ENCODE data around the gene USP36. TPM values are rescaled to one million over a fixed set of nuclear protein-coding genes. Genes with fewer than 3 reads are reported as not detected.
"Not testable (repeated sequence)": the region's sequence is repeated elsewhere in the genome, so short reads cannot be mapped to it uniquely, and the experiment has no call there.

Gene USP36
- total RNA-seq, 4 donors from 2014 or later, result 28.5 to 96.5 (median 63.5) TPM

DNA sequence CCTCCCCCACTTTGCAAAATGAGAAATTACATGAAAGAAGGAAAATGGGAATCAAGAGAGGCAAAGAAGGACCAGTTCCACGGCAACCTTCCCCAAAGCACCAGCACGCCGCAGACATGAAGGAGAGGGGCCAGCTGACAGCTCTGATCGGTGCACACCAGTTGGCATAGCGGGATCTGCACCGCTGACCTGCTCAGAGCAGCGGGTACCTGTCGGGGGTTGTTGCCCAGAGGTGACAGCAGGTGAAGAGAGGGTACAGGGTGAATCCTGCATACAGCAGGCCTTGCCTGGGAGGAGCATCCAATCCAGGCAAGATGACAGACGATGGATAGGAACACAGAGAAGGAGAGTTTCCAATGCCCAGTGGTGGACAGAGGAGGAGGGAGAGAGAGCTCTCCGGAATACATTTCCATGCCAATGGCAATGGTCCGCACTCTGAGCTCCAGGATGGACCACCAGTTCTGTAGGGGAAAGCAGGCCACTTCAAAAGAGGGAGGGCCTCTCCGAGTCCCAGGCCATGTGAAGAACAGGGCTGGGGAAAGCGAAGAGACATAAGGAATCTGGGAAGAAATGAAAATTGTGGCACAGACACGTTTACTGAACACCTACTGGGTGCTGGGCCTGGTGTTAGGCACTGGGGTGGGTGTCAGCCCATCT, 38.4 kb upstream of the USP36 start:
- in situ Hi-C loops (cut with MboI; ENCODE audit: low pct_ligation_motif_present in 1 of 4, low pct_unique_long_range_greater_than_20kb in 1 of 4, low sequenced_read_pairs in 3 of 4), result no loop called here
- peaks cover 30 to 68% (median 41%) of the 10 kb centered on the region in 4 donors for H3K4me1 ChIP-seq
- H3K4me3 ChIP-seq, result no peak overlapping the region
- no peaks in the 10 kb centered on the region for H3K27me3 ChIP-seq
- no peaks in the 10 kb centered on the region for H3K9me3 ChIP-seq
- 76 to 82% methylated on average over 5 to 14 of the region's 14 CpGs for WGBS, 2 donors (ENCODE audit: low coverage in 1 of 2)
- intact Hi-C loops (cut with DNase I; ENCODE audit: low total_unique reads), result no loop called here
- DNase-seq, result no peak
- TF ChIP-seq POLR2AphosphoS5 (IDR thresholded peaks at IDR 0.05), result no peak
- TF ChIP-seq EP300 (IDR thresholded peaks at IDR 0.05; ENCODE audit: low read depth), result no peak
- TF ChIP-seq, protein P1, sequence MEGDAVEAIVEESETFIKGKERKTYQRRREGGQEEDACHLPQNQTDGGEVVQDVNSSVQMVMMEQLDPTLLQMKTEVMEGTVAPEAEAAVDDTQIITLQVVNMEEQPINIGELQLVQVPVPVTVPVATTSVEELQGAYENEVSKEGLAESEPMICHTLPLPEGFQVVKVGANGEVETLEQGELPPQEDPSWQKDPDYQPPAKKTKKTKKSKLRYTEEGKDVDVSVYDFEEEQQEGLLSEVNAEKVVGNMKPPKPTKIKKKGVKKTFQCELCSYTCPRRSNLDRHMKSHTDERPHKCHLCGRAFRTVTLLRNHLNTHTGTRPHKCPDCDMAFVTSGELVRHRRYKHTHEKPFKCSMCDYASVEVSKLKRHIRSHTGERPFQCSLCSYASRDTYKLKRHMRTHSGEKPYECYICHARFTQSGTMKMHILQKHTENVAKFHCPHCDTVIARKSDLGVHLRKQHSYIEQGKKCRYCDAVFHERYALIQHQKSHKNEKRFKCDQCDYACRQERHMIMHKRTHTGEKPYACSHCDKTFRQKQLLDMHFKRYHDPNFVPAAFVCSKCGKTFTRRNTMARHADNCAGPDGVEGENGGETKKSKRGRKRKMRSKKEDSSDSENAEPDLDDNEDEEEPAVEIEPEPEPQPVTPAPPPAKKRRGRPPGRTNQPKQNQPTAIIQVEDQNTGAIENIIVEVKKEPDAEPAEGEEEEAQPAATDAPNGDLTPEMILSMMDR (IDR thresholded peaks at IDR 0.05), result no peak
- TF ChIP-seq POLR2A (IDR thresholded peaks at IDR 0.05), result no peak
- no peaks in the 10 kb centered on the region for H3K36me3 ChIP-seq
- H3K27ac ChIP-seq, result peak overlapping the region; percentile 81 to 87 (median 86)

DNA sequence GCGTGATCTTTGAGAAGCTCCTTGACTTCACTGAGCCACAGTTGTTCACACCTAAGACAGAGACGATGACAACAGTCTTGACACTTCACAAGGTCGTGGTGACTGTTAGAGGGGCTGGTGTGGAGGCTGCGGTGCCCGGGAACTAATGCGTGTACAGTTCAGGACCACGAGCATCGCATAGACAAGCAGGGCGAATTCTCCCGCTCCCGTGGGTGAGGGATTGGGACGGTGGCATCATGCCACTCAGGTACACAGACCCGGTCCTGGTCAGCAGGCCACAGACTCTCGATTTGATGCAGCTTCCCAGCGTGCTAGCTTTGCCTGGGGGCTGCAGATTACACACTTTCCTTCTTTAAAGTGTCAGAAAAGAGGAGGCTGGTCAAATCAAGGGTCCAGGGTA, 37.6 kb upstream of the USP36 start:
- peaks cover 30 to 66% (median 34%) of the 10 kb centered on the region in 4 donors for H3K4me1 ChIP-seq
- intact Hi-C loops (cut with DNase I; ENCODE audit: low total_unique reads), result no loop called here

DNA sequence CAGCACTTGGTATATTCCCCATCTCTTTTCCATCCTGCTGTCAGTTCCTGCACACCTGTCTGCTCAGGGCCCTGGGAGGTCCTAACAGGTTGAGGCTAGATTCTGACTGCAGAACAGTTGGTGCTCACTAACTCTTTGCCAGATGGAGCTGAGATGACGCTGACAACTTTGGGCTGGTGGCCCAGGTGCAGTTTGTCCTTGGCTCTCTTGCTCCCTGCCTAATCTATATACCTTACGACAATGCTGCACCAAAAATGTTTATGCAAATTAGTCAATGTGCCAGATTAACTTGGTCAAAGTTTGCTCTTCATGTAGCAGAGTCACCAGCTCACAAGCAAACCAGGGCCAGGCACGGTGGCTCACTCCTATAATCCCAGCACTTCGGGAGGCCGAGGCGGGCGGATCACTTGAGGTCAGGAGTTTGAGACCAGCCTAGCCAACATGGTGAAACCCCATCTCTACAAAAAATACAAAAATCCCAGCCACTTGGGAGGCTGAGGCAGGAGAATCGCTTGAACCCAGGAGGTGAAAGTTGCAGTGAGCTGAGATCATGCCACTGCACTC, 36.4 kb upstream of the USP36 start:
- H3K36me3 ChIP-seq; H3K4me3 ChIP-seq; DNase-seq; H3K9me3 ChIP-seq; intact Hi-C loops (cut with DNase I; ENCODE audit: low total_unique reads); in situ Hi-C loops (cut with MboI; ENCODE audit: low pct_ligation_motif_present in 1 of 4, low pct_unique_long_range_greater_than_20kb in 1 of 4, low sequenced_read_pairs in 3 of 4); H3K27me3 ChIP-seq: not testable (repeated sequence)
- peaks cover 20 to 54% (median 23%) of the 10 kb centered on the region in 4 donors for H3K4me1 ChIP-seq
- 91 to 94% methylated on average over 7 to 8 of the region's 8 CpGs for WGBS, 2 donors (ENCODE audit: low coverage in 1 of 2)
- peak overlapping the region; percentile 9 to 68 (median 27) for H3K27ac ChIP-seq

More for the DNA sequence above, 37.6 kb upstream of the USP36 start:
- Histone ChIP-seq H3K27me3 (no peaks in the 10 kb centered on the region), H3K9me3 (no peaks in the 10 kb centered on the region), H3K4me3 (no peak overlapping the region), H3K27ac (peak overlapping the region in 3 of 4 donors; percentile 85 to 87 (median 86)), H3K36me3 (no peaks in the 10 kb centered on the region)
- no peak for DNase-seq
- WGBS, 2 donors (ENCODE audit: low coverage in 1 of 2), result 93% methylated on average over 15 of the region's 15 CpGs; no CpG with 5 or more reads in 1 of the 2 donors
- no peak for TF ChIP-seq EP300 (IDR thresholded peaks at IDR 0.05; ENCODE audit: low read depth)
- TF ChIP-seq, protein P1 (IDR thresholded peaks at IDR 0.05), result no peak
- TF ChIP-seq POLR2A (IDR thresholded peaks at IDR 0.05), result no peak
- TF ChIP-seq POLR2AphosphoS5 (IDR thresholded peaks at IDR 0.05), result no peak
- in situ Hi-C loops (cut with MboI; ENCODE audit: low pct_ligation_motif_present in 1 of 4, low pct_unique_long_range_greater_than_20kb in 1 of 4, low sequenced_read_pairs in 3 of 4), result no loop called here

DNA sequence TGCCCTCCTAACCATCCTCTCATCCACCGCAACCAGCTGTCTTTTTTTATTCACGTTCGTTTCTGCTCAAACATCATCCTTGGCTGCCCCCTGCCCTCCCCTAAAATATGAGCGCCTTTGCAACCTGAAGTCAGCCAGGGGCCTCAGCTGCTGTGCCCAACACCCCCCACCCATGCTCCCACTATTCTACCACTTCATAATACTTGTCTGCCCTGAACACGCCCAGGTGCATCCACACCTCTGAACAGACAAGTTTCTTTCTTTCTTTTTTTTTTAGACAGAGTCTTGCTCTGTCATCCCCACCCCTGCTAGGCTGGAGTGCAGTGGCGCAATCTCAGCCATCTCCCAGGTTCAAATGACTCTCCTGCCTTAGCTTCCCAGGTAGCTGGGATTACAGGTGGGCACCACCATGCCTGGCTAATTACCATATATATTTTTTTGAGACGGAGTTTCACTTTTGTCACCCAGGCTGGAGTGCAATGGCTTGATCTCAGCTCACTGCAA, 35.5 kb upstream of the USP36 start:
- H3K4me1 ChIP-seq, result peaks cover 17 to 51% (median 23%) of the 10 kb centered on the region in 4 donors
- intact Hi-C loops (cut with DNase I; ENCODE audit: low total_unique reads) (no loop called here), in situ Hi-C loops (cut with MboI; ENCODE audit: low pct_ligation_motif_present in 1 of 4, low pct_unique_long_range_greater_than_20kb in 1 of 4, low sequenced_read_pairs in 3 of 4) (no loop called here)
- DNase-seq, result no peak
- no peaks in the 10 kb centered on the region for H3K36me3 ChIP-seq
- 35 to 61% methylated on average over 5 to 7 of the region's 7 CpGs for WGBS, 2 donors (ENCODE audit: low coverage in 1 of 2)
- H3K4me3 ChIP-seq, result no peak overlapping the region
- H3K27me3 ChIP-seq, result no peaks in the 10 kb centered on the region
- TF ChIP-seq POLR2AphosphoS5 (IDR thresholded peaks at IDR 0.05), result no peak
- TF ChIP-seq, protein P1 (IDR thresholded peaks at IDR 0.05), result no peak
- TF ChIP-seq POLR2A (IDR thresholded peaks at IDR 0.05), result no peak
- TF ChIP-seq EP300 (IDR thresholded peaks at IDR 0.05; ENCODE audit: low read depth), result no peak
- peak overlapping the region; percentile 33 to 68 (median 47) for H3K27ac ChIP-seq
- no peaks in the 10 kb centered on the region for H3K9me3 ChIP-seq
